ENCODE measurements around the gene KNDC1. TPM values are rescaled to one million over a fixed set of nuclear protein-coding genes. Genes with fewer than 3 reads are reported as not detected.
"Not testable (repeated sequence)": the region's sequence is repeated elsewhere in the genome, so short reads cannot be mapped to it uniquely, and the experiment has no call there.

Gene KNDC1
- total RNA-seq, 1 donor from 2014 or later = 0.12 TPM

- intact Hi-C loops (cut with micrococcal nuclease) = no loop called here
Measured at GRCh38 chr10:133218891-133219290, 58.9 kb downstream of the KNDC1 start.

GRCh38 chr10:133219782-133220181, 59.8 kb downstream of the KNDC1 start:
- intact Hi-C loops (cut with micrococcal nuclease) = no loop called here

GRCh38 chr10:133221331-133221730, 61.3 kb downstream of the KNDC1 start:
- intact Hi-C loops (cut with micrococcal nuclease) = no loop called here

- intact Hi-C loops (cut with micrococcal nuclease) = not testable (repeated sequence)
Measured at GRCh38 chr10:133221756-133222155, 61.7 kb downstream of the KNDC1 start.

- intact Hi-C loops (cut with micrococcal nuclease) = no loop called here
Measured at GRCh38 chr10:133224076-133224475, 64.1 kb downstream of the KNDC1 start.

GRCh38 chr10:133224756-133225372, 64.8 kb downstream of the KNDC1 start:
- intact Hi-C loops (cut with micrococcal nuclease) = no loop called here

GRCh38 chr10:133225707-133226191, 65.7 kb downstream of the KNDC1 start:
- intact Hi-C loops (cut with micrococcal nuclease) = loop anchor here (1.0 kb wide), 1 partner anchor 81 kb away; no protein-coding TSS in a partner anchor

GRCh38 chr10:133226251-133226808, 66.3 kb downstream of the KNDC1 start:
- intact Hi-C loops (cut with micrococcal nuclease) = loop anchor here (1.0 kb wide), 1 partner anchor 82 kb away; no protein-coding TSS in a partner anchor

- intact Hi-C loops (cut with micrococcal nuclease) = no loop called here
Measured at GRCh38 chr10:133227256-133227655, 67.2 kb downstream of the KNDC1 start.

- intact Hi-C loops (cut with micrococcal nuclease) = no loop called here
Measured at GRCh38 chr10:133229265-133230043, 69.4 kb downstream of the KNDC1 start.

- intact Hi-C loops (cut with micrococcal nuclease) = no loop called here
Measured at GRCh38 chr10:133230044-133230361, 70.0 kb downstream of the KNDC1 start, which contains the start of gene UTF1. UTF1 (plus strand) TSS chr10:133230217; CDS start chr10:133230289, 72 bp downstream.

- intact Hi-C loops (cut with micrococcal nuclease) = no loop called here
Measured at GRCh38 chr10:133230387-133231195, 70.6 kb downstream of the KNDC1 start.

GRCh38 chr10:133231244-133231945, 71.4 kb downstream of the KNDC1 start:
- intact Hi-C loops (cut with micrococcal nuclease) = no loop called here

- intact Hi-C loops (cut with micrococcal nuclease) = no loop called here
Measured at GRCh38 chr10:133231946-133232574, 72.0 kb downstream of the KNDC1 start.

GRCh38 chr10:133234796-133235195, 74.8 kb downstream of the KNDC1 start:
- intact Hi-C loops (cut with micrococcal nuclease) = not testable (repeated sequence)

GRCh38 chr10:133235265-133235855, 75.3 kb downstream of the KNDC1 start:
- intact Hi-C loops (cut with micrococcal nuclease) = no loop called here

GRCh38 chr10:133235932-133236331, 75.9 kb downstream of the KNDC1 start:
- intact Hi-C loops (cut with micrococcal nuclease) = no loop called here

- intact Hi-C loops (cut with micrococcal nuclease) = no loop called here
Measured at GRCh38 chr10:133236401-133237240, 76.6 kb downstream of the KNDC1 start.

- intact Hi-C loops (cut with micrococcal nuclease) = no loop called here
Measured at GRCh38 chr10:133237241-133237587, 77.2 kb downstream of the KNDC1 start.
